ENCODE data around the gene FLVCR2. TPM values are rescaled to one million over a fixed set of nuclear protein-coding genes. Genes with fewer than 3 reads are reported as not detected.

The FLVCR2 gene
- total RNA-seq, 4 donors from 2014 or later = 5.1 to 65.5 (median 14.5) TPM

GRCh38 chr14:75589931-75590330, 11.5 kb downstream of the FLVCR2 start:
- intact Hi-C loops (cut with DNase I; ENCODE audit: low total_unique reads) = no loop called here
- H3K36me3 ChIP-seq = no peaks in the 10 kb centered on the region
- H3K9me3 ChIP-seq = no peaks in the 10 kb centered on the region
- TF ChIP-seq POLR2A (IDR thresholded peaks at IDR 0.05) (no peak), CTCF (IDR thresholded peaks at IDR 0.05 in 4 of 5, conservative IDR thresholded peaks at IDR 0.05 in 1 of 5) (no peak)
- H3K4me1 ChIP-seq = peaks cover 35 to 37% of the 10 kb centered on the region in 2 donors
- no peaks in the 10 kb centered on the region for H3K27me3 ChIP-seq
- DNase-seq = no peak
- no peak for ATAC-seq
- H3K4me3 ChIP-seq = no peak overlapping the region
- no peak overlapping the region for H3K27ac ChIP-seq
- in situ Hi-C loops (cut with MboI; ENCODE audit: low sequenced_read_pairs in 4 of 4) = no loop called here

GRCh38 chr14:75591331-75591946, 13.0 kb downstream of the FLVCR2 start:
- Histone ChIP-seq H3K9me3 (no peaks in the 10 kb centered on the region), H3K36me3 (no peaks in the 10 kb centered on the region), H3K4me1 (peaks cover 35 to 37% of the 10 kb centered on the region in 2 donors), H3K4me3 (no peak overlapping the region), H3K27me3 (no peaks in the 10 kb centered on the region), H3K27ac (peak overlapping the region in 2 of 4 donors; percentile 10 to 45)
- peak; percentile 31 to 36 for DNase-seq
- intact Hi-C loops (cut with DNase I; ENCODE audit: low total_unique reads) (no loop called here), in situ Hi-C loops (cut with MboI; ENCODE audit: low sequenced_read_pairs in 4 of 4) (no loop called here)
- TF ChIP-seq CTCF (IDR thresholded peaks at IDR 0.05 in 4 of 5, conservative IDR thresholded peaks at IDR 0.05 in 1 of 5) (peak in 1 of 5 experiments; percentile 10), POLR2A (IDR thresholded peaks at IDR 0.05) (no peak)
- peak; percentile 84 to 91 for ATAC-seq

GRCh38 chr14:75591987-75592575, 13.7 kb downstream of the FLVCR2 start:
- ATAC-seq (no peak), DNase-seq (no peak)
- TF ChIP-seq CTCF (IDR thresholded peaks at IDR 0.05 in 4 of 5, conservative IDR thresholded peaks at IDR 0.05 in 1 of 5) (no peak), POLR2A (IDR thresholded peaks at IDR 0.05) (no peak)
- in situ Hi-C loops (cut with MboI; ENCODE audit: low sequenced_read_pairs in 4 of 4) (no loop called here), intact Hi-C loops (cut with DNase I; ENCODE audit: low total_unique reads) (no loop called here)
- Histone ChIP-seq H3K36me3 (no peaks in the 10 kb centered on the region), H3K9me3 (no peaks in the 10 kb centered on the region), H3K4me3 (no peak overlapping the region), H3K27me3 (no peaks in the 10 kb centered on the region), H3K27ac (no peak overlapping the region), H3K4me1 (peaks cover 35 to 37% of the 10 kb centered on the region in 2 donors)

GRCh38 chr14:75595226-75595625, 16.8 kb downstream of the FLVCR2 start:
- H3K4me3 ChIP-seq = no peak overlapping the region
- no peak for TF ChIP-seq CTCF (IDR thresholded peaks at IDR 0.05 in 4 of 5, conservative IDR thresholded peaks at IDR 0.05 in 1 of 5)
- no peak for TF ChIP-seq POLR2A (IDR thresholded peaks at IDR 0.05)

More at GRCh38 chr14:75595226-75595625, 16.8 kb downstream of the FLVCR2 start:
- in situ Hi-C loops (cut with MboI; ENCODE audit: low sequenced_read_pairs in 4 of 4) = no loop called here
- intact Hi-C loops (cut with DNase I; ENCODE audit: low total_unique reads) = no loop called here
- H3K27ac ChIP-seq = no peak overlapping the region
- H3K27me3 ChIP-seq = no peaks in the 10 kb centered on the region
- H3K4me1 ChIP-seq = peaks cover 25 to 28% of the 10 kb centered on the region in 2 donors
- no peak for DNase-seq
- H3K36me3 ChIP-seq = no peaks in the 10 kb centered on the region
- peak in 1 of 2 donors; percentile 38 for ATAC-seq
- H3K9me3 ChIP-seq = no peaks in the 10 kb centered on the region

Measured in gastrocnemius medialis (tissue), 4 donors.